Dermis blood vessel endothelial cell (primary cell): ENCODE measurements around the gene EPHB1. TPM values are rescaled to one million over a fixed set of nuclear protein-coding genes. Genes with fewer than 3 reads are reported as not detected.

Experiments used
- DNase-seq: peaks from one replicate; pipeline ENCODE4 v3.0.0; 2010
- total RNA-seq: library from RNA; depleted of rRNA; stranded (reverse); fragments of >200 nt; gene quantifications from 2 replicates; pipeline ENCODE4 v1.2.3, GENCODE V29; 2014

EPHB1 gene
- total RNA-seq, 1 donor from 2014 or later, result 6.5 TPM

- DNase-seq, result no peak
Measured at GRCh38 chr3:135268941-135269532, 474.0 kb downstream of the EPHB1 start.

- DNase-seq, result no peak
Measured at GRCh38 chr3:135271177-135272025, 476.3 kb downstream of the EPHB1 start.

- no peak for DNase-seq
Measured at GRCh38 chr3:135272026-135272669, 477.1 kb downstream of the EPHB1 start.

- DNase-seq, result no peak
Measured at GRCh38 chr3:135292162-135292561, 497.1 kb downstream of the EPHB1 start.

- no peak for DNase-seq
Measured at GRCh38 chr3:135301670-135302069, 506.6 kb downstream of the EPHB1 start.

- no peak for DNase-seq
Measured at GRCh38 chr3:135304378-135304777, 509.3 kb downstream of the EPHB1 start.

Other genes with a start within 250 kb of the EPHB1 start
- gene KY, start 144.2 kb upstream of the EPHB1 start, total RNA-seq, result not detected in 2 replicates